K562 (cell line): ENCODE results near the gene DBNL. TPM values are rescaled to one million over a fixed set of nuclear protein-coding genes. Genes with fewer than 3 reads are reported as not detected.
A peak's percentile ranks its signal among the peaks of the same experiment; 100 is the strongest.

Source experiments
- CC2D1A ChIP-seq: fragments of 450-650 bp; IDR thresholded peaks from 2 replicates; pipeline ENCODE4 v1.6.1; 2017; ENCODE audit warnings: mild to moderate bottlenecking
- CTBP1 ChIP-seq: fragments of 450-650 bp; IDR thresholded peaks from 2 replicates; pipeline ENCODE4 v1.6.1; 2016; ENCODE audit warnings: borderline replicate concordance
- DDX20 ChIP-seq: fragments of 450-650 bp; IDR thresholded peaks from 2 replicates; pipeline ENCODE4 v1.6.1; 2016; ENCODE audit warnings: missing genetic modification characterization, low read depth, mild to moderate bottlenecking, missing compliant biosample characterization, moderate library complexity
- HDAC3 ChIP-seq: fragments of 450-650 bp; IDR thresholded peaks from 2 replicates; pipeline ENCODE4 v1.6.1; 2018; ENCODE audit warnings: borderline replicate concordance, mild to moderate bottlenecking, moderate library complexity; ENCODE audit not compliant: partially characterized antibody
- MAZ ChIP-seq, 2 experiments: fragments of 450-650 bp in 1 of 2; sonication (generic) in 1 of 2; formaldehyde crosslinking; IDR thresholded peaks in 1 of 2; conservative IDR thresholded peaks in 1 of 2; 2 replicates each; pipeline versions ENCODE4 v1.4.0 to v1.5.0; 2020; ENCODE audit warnings: mild to moderate bottlenecking in 1 of 2, missing genetic modification reagents in 1 of 2
- MYC ChIP-seq, 2 experiments: fragments of 250-450 bp in 1 of 2; sonication (Bioruptor Pico) in 1 of 2; IDR thresholded peaks; 2 replicates each; pipeline versions ENCODE4 v1.5.1 to v1.6.1; 2012 to 2021; ENCODE audit warnings: low read depth in 2 of 2, borderline replicate concordance in 1 of 2, improper control_type of control experiment in 1 of 2, low read length in 1 of 2, mild to moderate bottlenecking in 1 of 2, moderate library complexity in 1 of 2
- MYNN ChIP-seq, 2 experiments: sonication (generic); formaldehyde crosslinking in 1 of 2; IDR thresholded peaks; 2 replicates each; pipeline versions ENCODE4 v1.5.0 to v1.6.1; 2016 to 2020; ENCODE audit warnings: antibody characterized with exemption in 1 of 2, missing genetic modification reagents in 1 of 2
- NONO ChIP-seq, 2 experiments: fragments of 200-400 bp in 1 of 2; fragments of 450-650 bp in 1 of 2; formaldehyde crosslinking in 1 of 2; IDR thresholded peaks; 2 replicates each; pipeline ENCODE4 v1.6.1; 2017; ENCODE audit warnings: low read depth in 2 of 2, mild to moderate bottlenecking in 2 of 2, moderate library complexity in 2 of 2, low read length in 1 of 2
- NRF1 ChIP-seq, 2 experiments: fragments of 450-650 bp; IDR thresholded peaks in 1 of 2; conservative IDR thresholded peaks in 1 of 2; 2 replicates each; pipeline ENCODE4 v1.6.1; 2014; ENCODE audit warnings: mild to moderate bottlenecking in 2 of 2
- RBM25 ChIP-seq: fragments of 200-400 bp; formaldehyde crosslinking; IDR thresholded peaks from 2 replicates; pipeline ENCODE4 v1.6.1; 2018; ENCODE audit warnings: low read length, low read depth, moderate library complexity; ENCODE audit not compliant: severe bottlenecking
- RBM34 ChIP-seq: fragments of 200-400 bp; formaldehyde crosslinking; IDR thresholded peaks from 2 replicates; pipeline ENCODE4 v1.6.1; 2018; ENCODE audit warnings: low read length, borderline replicate concordance; ENCODE audit not compliant: insufficient read depth
- RUNX1 ChIP-seq: sonication (generic); IDR thresholded peaks from 2 replicates; pipeline ENCODE4 v1.6.1; 2016; ENCODE audit warnings: antibody characterized with exemption, low read depth
- TBL1XR1 ChIP-seq, 2 experiments: IDR thresholded peaks; 2 replicates each; pipeline ENCODE4 v1.6.1; 2012; ENCODE audit warnings: improper control_type of control experiment in 2 of 2, low read length in 2 of 2, mild to moderate bottlenecking in 1 of 2
- YBX1 ChIP-seq: fragments of 450-650 bp; IDR thresholded peaks from 2 replicates; pipeline ENCODE4 v1.7.1; 2016; ENCODE audit warnings: mild to moderate bottlenecking
- ZBTB1 ChIP-seq: sonication (generic); formaldehyde crosslinking; IDR thresholded peaks from 2 replicates; pipeline ENCODE4 v1.8.1; 2023; ENCODE audit warnings: missing genetic modification reagents, low read depth, mild to moderate bottlenecking, borderline replicate concordance
- ZNF197 ChIP-seq: fragments of 200-800 bp; sonication (Bioruptor generic); IDR thresholded peaks from 2 replicates; pipeline ENCODE4 v1.6.1; 2016; ENCODE audit warnings: low read depth, missing genetic modification characterization, missing compliant biosample characterization
- ZNF212 ChIP-seq: fragments of 450-650 bp; formaldehyde crosslinking; IDR thresholded peaks from 2 replicates; pipeline ENCODE4 v1.4.0; 2020; ENCODE audit warnings: mild to moderate bottlenecking
- ZNF282 ChIP-seq: sonication (generic); formaldehyde crosslinking; IDR thresholded peaks from 2 replicates; pipeline ENCODE4 v1.8.1; 2023; ENCODE audit warnings: missing genetic modification reagents
- polyA plus RNA-seq, 8 experiments: library from polyadenylated mRNA; depleted of rRNA in 4 of 8; stranded (reverse) in 5 of 8; unstranded in 3 of 8; fragments of >200 nt; fragmentation: Nextera tagmentation in 2 of 8; fragmentation: Illumina TruSeq in 1 of 8; extraction: Ambion mirVana in 2 of 8; extraction: Trizol in 1 of 8; gene quantifications; 2 replicates each; pipeline versions ENCODE4 v1.2.1 to v1.2.3, GENCODE V29; 2011 to 2014; ENCODE audit warnings: inconsistent platforms in 1 of 8, missing spikeins in 1 of 8
- total RNA-seq, 7 experiments: library from RNA; depleted of rRNA in 6 of 7; stranded (reverse); fragments of >200 nt in 6 of 7; fragmentation: Illumina TruSeq in 2 of 7; extraction: Trizol in 2 of 7; gene quantifications; 2 replicates each; pipeline versions ENCODE4 v1.2.1 to v1.2.3, GENCODE V29; 2011 to 2021; ENCODE audit warnings: low replicate concordance in 1 of 7
- TF ChIP-seq, protein P1 (sequence below): fragments of 450-650 bp; IDR thresholded peaks from 2 replicates; pipeline ENCODE4 v1.6.1; 2016; ENCODE audit warnings: mild to moderate bottlenecking
- TF ChIP-seq, protein P2 (sequence below): fragments of 450-650 bp; IDR thresholded peaks from 2 replicates; pipeline ENCODE4 v1.6.1; 2016; ENCODE audit warnings: missing biosample characterization, missing genetic modification characterization

DBNL gene
- total and polyA plus RNA-seq, 9 of the 15 experiments (the other 6 are each of a cell fraction or from before 2014, with no cell fraction given) = 1.9 to 65.1 (median 38.9) TPM

DNA sequence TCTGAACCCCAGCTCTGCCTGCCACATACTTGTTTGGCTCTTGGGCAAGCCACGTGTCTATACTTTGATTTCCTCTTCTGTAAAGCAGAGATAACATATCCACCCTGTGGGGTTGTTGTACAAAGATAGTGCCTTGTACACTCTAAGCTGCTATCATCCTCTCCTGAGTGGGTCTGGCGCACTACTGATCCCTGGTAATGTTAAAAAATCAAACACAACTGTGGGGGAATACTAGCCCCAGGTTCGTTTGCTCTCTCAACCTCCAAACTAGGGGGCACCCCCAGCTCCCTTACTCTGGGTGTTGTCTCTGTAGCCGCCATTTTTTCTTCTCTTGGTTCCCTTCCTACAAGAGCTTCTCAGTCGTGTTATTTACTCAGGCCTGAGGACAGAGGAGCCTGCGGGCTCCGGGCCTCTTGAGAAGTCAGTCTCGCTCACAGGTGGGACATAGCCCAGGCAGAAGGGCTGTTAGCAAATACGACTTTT lies 36.8 kb downstream of the DBNL start (continued):
- TF ChIP-seq, protein P1, sequence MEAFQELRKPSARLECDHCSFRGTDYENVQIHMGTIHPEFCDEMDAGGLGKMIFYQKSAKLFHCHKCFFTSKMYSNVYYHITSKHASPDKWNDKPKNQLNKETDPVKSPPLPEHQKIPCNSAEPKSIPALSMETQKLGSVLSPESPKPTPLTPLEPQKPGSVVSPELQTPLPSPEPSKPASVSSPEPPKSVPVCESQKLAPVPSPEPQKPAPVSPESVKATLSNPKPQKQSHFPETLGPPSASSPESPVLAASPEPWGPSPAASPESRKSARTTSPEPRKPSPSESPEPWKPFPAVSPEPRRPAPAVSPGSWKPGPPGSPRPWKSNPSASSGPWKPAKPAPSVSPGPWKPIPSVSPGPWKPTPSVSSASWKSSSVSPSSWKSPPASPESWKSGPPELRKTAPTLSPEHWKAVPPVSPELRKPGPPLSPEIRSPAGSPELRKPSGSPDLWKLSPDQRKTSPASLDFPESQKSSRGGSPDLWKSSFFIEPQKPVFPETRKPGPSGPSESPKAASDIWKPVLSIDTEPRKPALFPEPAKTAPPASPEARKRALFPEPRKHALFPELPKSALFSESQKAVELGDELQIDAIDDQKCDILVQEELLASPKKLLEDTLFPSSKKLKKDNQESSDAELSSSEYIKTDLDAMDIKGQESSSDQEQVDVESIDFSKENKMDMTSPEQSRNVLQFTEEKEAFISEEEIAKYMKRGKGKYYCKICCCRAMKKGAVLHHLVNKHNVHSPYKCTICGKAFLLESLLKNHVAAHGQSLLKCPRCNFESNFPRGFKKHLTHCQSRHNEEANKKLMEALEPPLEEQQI = peak; percentile 56
- TF ChIP-seq ZNF282 (CRISPR knock-in tag) (no peak), MYNN (IDR thresholded peaks at IDR 0.05) (peak; percentile 87), MYNN (CRISPR knock-in tag; IDR thresholded peaks at IDR 0.05) (no peak), ZNF197 (peak; percentile 77; the same call in 1 of the 2 replicates), DDX20 (tag) (0 out of 2 replicates have a peak, but pooled peaks have one; percentile 49), HDAC3 (peak; percentile 87), CTBP1 (peak; percentile 48; the same call in 1 of the 2 replicates), RBM34 (no peak), RUNX1 (no peak), RBM25 (no peak), NRF1 (conservative IDR thresholded peaks at IDR 0.05 in 1 of 2, IDR thresholded peaks at IDR 0.05 in 1 of 2) (peak in 1 of 2 experiments; percentile 40; a peak in 2 of 4 replicates), CC2D1A (peak; percentile 95; the same call in 1 of the 2 replicates), YBX1 (no peak), NONO (IDR thresholded peaks at IDR 0.05; ENCODE audit: low read depth in 2 of 2, low read length in 1 of 2) (0 out of 4 replicates have a peak, but pooled peaks of 1 of the 2 experiments have one; percentile 72), MAZ (CRISPR knock-in tag; conservative IDR thresholded peaks at IDR 0.05 in 1 of 2, IDR thresholded peaks at IDR 0.05 in 1 of 2) (peak; percentile 19 to 57; a peak in 3 of 4 replicates), ZBTB1 (no peak), TBL1XR1 (IDR thresholded peaks at IDR 0.05; ENCODE audit: low read length in 2 of 2) (peak in 1 of 2 experiments; percentile 80; a peak in 2 of 4 replicates), ZNF212 (CRISPR knock-in tag) (no peak), MYC (IDR thresholded peaks at IDR 0.05; ENCODE audit: low read depth, low read length) (peak; percentile 87), MYC (CRISPR knock-in tag; IDR thresholded peaks at IDR 0.05; ENCODE audit: borderline replicate concordance, low read depth) (no peak)
- TF ChIP-seq, protein P2, sequence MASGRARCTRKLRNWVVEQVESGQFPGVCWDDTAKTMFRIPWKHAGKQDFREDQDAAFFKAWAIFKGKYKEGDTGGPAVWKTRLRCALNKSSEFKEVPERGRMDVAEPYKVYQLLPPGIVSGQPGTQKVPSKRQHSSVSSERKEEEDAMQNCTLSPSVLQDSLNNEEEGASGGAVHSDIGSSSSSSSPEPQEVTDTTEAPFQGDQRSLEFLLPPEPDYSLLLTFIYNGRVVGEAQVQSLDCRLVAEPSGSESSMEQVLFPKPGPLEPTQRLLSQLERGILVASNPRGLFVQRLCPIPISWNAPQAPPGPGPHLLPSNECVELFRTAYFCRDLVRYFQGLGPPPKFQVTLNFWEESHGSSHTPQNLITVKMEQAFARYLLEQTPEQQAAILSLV (tag) = no peak
